HG03442 (cell line): ENCODE results near the gene UBE2J2.

Experiments
- ATAC-seq: cut with Tn5 transposase; IDR thresholded peaks from one replicate; pipeline ENCODE4 v1.9.1; 2021; ENCODE audit warnings: mild to moderate bottlenecking, moderate library complexity; ENCODE audit not compliant: unreplicated experiment

UBE2J2 gene

DNA sequence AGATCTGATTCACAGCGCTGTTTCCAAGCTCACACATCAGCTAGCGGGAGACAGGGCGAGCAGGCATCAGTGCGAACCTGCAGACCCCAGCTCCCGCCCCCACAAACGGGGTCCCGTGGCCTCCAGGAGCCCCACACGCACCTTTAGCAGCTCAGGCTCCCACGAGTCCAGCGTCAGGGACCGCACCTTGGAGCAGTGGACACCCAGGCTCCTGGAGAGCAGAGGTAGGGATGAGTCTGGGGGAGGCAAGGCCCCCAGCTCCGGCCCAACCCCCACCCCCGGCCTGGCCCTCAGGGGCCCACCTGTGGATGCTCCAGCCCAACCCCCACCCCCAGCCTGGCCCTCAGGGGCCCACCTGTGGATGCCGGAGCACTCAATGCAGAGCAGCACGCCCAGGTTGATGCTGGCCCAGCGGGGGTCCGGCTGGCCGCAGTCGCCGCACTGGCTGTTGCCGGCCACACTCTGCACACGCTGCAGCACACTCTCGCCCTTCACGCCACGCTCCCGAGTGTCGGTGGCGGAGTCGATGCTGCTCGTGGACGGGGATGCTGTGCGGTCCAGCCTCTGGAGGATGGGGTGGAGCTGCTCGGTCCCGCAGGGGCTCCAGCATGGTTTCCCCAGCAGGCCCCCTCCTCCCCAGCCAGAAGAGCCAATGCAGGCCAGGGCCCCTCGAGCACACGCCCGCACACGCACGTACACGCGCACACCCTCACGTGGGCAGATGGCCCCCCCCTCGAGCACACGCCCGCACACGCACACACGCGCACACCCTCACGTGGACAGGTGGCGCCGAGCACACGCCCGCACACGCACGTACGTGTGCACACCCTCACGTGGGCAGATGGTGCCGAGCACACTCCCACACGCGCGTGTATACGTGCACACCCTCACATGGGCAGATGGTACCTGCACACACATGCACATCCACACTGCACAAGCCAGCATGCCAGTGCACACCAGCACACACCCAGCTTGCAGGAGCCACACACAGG, 22.7 kb upstream of the UBE2J2 start:
- no peak for ATAC-seq

DNA sequence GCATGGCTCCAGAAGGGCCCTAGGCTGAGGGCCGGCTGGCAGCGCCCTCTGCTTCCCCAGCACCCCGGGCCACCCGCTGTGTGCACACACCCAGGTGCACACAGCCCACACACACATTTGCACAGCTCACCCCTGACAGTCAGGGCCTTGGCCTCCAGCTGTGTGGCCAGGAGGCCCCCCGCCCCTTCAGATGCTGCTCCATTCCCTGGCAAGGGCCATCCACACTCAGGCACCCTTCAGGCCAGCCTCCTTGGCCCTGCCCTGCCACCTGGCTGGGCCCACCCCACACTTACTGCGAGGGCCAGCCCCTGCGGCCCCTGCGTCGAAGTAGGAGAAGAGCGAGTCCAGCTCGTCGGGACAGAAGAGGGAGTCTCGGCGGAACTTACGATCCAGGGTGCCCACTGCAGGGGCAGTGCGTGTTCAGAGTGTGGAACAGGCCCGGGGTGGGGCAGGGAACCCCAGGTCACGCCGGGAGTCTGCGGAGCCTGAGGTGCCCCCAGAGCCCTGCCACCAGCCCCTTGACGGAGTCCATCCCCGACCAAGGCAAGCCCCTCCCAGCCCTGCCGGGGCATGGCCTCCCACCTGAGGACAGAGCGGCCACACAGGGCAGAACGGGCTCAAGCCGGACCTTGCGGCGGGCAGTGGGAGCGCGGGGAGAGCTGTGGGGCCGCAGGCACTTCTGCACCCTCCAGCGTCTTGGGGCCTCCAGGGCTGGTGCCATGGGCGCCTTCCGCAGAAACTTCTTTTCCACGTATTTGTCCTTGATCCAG, 21.7 kb upstream of the UBE2J2 start:
- no peak for ATAC-seq

DNA sequence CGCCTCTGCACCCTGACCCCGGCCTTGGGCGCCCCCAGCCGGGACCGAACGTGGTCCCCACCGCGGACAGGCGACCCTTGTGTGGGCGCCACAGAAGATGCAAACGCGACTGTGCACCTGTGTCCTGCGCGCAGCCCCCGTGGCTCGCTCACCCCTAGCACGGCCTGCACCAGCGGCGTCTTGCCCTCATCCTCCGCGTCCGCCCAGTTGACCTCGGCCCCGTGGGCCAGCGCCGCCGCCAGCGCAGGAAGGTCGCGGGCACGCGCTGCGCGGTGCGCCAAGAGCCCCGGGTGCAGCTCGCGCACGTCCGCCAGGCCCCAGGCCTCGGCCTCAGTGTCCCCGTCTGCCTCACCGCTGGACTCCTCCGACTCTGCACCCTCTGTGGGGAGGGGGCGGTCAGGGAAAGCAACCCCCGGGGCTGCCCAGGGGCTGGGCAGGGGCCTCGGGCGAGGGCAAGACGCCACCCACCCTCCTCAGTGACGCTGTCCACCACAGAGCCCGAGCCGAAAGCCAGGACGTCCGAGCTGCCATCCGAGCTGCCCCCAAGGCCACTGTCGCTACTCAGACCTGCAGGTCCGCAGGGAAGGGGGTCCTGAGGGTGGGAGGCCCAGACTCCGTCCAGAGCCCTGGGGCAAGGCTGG, 20.7 kb upstream of the UBE2J2 start:
- no peak for ATAC-seq

DNA sequence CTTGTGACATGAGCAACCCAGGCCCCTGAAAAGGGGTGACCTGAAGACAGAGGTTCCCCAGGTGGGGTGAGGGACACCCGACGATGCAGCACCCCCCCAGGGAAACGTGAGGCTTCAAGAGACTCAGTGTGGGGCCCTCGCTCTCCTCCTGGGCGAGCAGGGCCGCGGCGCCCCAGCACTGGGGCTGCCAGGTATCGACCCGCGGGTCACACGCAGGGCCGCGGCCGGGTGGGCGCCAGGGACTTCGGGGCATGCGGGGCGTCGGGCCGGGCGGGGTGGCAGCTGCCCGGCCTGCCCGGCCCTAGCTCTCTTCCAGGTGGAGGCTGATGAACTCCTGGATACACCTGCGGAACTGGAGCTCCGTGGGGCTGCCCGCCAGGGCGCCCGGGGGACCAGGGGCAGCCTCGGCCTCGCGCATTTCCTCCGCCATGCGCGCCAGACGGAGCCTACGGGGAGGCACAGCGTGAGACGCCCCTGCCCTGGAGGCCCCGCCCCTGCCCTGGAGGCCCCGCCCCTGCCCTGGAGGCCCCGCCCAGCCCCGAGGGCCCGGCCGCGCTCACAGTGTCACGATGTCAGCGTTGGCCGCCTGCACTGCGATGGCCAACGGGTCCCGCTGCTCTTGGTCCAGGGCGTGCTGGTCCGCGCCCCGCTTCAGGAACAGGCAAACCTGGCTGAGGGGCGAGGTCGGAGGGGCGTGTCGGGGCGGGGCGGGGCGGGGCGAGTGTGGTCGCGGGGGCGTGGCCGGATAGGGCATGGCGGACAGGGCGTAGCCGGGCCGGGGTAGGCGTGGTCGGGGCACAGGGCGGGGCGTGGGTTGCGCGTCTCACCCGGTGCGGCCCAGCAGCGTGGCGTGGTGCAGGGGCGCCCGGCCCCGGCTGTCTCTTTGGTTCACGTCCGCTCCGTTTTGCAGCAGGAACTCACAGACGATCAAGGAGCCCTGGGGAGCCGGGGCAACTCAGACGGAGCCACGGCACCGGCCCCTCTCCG, 19.9 kb upstream of the UBE2J2 start:
- no peak for ATAC-seq

DNA sequence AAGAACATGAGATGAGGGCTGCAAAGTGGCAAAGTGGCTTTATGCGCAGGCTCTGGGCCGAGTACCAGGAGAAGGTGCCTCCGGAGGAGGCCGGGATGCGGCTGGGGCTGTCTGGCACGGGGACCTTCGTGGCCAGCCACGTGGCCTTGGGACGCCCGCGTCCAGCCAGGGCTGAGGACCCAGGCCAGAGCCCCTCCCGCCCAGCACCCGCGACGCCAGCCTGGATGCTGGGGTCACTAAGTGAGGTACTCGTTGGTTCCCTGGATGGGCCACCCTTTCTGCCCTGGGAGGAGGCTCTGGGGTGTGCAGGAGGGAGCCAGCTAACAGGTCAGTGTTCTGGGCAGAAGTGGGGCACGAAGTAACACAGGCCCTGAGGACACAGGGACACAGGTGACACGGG, 19.2 kb upstream of the UBE2J2 start:
- ATAC-seq, result no peak

DNA sequence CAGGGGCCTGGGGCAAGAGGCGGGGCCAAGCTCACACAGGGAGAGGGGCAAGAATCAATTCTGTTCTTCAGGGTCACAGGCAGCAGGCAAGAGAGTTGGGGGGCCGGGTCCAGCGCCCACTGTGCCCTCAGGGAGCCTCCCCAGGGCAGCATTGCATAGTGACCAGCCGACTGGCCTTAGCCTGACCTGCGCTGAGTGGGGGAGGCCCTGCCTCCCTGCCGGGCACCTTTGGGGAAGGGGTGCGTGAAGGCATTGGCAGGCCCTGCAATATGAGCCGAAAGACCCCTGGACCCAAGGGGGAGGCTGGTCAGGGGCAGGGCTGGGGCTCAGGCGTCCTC, 18.8 kb upstream of the UBE2J2 start:
- no peak for ATAC-seq

DNA sequence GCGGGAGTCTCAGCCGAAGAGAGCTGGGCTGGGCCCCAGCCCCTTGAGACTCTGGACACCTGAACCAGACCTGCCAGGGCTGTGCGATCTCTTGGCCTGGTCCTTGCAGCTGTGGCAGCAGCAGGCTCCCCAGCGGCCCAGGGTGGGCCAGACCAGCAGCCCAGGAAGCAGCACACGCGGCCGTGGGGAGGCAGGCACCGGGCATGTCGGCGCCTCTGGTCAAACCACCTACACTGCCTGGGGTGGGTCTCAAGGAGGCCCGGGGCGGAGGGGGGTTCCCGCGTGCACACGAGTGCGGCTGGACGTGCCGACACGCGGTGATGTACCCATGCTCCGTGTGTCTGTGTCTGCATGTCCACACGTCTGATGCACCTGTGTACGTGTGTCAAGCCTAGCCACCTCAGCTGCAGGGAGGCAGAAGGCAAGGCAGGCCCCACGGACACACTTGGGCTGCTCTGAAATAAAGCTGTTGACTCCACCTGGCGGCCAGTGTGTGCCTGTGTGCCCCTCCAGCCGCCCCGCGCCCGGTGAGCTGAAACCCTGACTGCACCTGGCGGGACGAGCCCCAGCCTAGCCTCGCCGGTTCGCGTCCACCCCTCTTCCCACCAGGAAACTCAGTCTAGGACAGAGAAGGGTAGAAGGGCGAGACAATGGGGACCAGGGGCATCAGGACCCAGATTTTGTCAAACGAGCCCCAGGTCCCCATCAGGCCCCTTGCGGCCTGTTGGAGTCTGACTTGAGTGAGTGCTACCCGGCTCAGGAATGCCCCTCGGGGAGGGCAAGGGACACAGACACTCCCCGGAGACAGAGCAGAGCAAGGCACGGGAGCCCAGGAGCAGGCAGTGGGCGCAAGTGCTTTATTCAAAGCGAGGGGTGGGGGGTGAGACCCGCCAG, 18.1 kb upstream of the UBE2J2 start:
- ATAC-seq, result no peak

DNA sequence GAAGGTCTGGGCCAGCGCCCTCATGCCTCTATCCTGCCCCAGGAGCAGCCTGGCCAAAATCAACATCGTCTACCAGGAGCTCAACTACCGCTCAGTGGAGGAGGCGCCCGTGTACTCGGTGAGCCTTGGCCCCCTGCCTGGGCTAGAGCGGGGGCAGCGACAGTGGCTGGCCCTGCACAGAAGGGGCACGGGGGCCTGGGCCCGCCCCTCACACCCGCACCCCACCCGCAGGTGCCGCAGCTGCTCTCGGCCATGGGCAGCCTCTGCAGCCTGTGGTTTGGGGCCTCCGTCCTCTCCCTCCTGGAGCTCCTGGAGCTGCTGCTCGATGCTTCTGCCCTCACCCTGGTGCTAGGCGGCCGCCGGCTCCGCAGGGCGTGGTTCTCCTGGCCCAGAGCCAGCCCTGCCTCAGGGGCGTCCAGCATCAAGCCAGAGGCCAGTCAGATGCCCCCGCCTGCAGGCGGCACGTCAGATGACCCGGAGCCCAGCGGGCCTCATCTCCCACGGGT, 17.4 kb upstream of the UBE2J2 start:
- no peak for ATAC-seq

DNA sequence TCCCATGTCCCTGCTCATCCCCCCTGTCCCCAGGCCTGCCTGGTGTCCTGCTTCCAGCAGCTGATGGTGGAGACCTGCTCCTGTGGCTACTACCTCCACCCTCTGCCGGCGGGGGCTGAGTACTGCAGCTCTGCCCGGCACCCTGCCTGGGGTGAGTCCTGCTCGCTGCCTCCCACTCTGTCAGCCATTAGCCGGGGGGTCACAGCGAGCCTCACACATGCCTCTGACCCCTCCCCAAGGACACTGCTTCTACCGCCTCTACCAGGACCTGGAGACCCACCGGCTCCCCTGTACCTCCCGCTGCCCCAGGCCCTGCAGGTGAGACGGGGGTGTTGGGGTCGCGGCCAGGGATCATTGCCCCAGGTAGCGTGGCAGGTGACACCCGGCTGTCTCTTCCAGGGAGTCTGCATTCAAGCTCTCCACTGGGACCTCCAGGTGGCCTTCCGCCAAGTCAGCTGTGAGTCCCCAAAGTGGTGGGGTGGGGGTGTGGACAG, 16.6 kb upstream of the UBE2J2 start:
- ATAC-seq, result no peak

DNA sequence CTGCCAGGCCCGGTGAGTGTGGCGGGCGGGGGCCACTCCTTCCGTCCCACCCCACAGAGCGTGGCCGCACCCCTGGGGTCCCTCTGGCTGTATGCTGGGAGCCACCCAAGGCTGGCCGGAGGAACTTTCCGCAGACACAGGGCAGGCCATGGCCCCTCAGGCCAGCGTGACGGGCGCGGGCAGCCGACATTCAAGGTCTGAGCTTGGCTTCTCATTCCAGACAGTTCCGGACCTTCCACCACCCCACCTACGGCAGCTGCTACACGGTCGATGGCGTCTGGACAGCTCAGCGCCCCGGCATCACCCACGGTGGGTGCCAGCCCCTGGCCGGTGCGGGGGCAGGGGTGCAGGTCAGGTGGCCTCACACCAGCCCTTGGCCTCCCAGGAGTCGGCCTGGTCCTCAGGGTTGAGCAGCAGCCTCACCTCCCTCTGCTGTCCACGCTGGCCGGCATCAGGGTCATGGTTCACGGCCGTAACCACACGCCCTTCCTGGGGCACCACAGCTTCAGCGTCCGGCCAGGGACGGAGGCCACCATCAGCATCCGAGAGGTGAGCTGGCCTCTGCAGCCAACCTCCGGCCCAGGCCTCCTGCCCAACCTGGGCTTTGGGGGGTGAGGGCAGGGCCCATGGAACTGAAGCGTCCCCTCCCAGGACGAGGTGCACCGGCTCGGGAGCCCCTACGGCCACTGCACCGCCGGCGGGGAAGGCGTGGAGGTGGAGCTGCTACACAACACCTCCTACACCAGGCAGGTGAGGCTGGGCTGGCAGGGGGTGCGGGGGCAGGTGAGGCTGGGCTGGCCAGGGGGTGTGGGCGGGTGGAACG, 13.8 kb upstream of the UBE2J2 start:
- ATAC-seq, result no peak

DNA sequence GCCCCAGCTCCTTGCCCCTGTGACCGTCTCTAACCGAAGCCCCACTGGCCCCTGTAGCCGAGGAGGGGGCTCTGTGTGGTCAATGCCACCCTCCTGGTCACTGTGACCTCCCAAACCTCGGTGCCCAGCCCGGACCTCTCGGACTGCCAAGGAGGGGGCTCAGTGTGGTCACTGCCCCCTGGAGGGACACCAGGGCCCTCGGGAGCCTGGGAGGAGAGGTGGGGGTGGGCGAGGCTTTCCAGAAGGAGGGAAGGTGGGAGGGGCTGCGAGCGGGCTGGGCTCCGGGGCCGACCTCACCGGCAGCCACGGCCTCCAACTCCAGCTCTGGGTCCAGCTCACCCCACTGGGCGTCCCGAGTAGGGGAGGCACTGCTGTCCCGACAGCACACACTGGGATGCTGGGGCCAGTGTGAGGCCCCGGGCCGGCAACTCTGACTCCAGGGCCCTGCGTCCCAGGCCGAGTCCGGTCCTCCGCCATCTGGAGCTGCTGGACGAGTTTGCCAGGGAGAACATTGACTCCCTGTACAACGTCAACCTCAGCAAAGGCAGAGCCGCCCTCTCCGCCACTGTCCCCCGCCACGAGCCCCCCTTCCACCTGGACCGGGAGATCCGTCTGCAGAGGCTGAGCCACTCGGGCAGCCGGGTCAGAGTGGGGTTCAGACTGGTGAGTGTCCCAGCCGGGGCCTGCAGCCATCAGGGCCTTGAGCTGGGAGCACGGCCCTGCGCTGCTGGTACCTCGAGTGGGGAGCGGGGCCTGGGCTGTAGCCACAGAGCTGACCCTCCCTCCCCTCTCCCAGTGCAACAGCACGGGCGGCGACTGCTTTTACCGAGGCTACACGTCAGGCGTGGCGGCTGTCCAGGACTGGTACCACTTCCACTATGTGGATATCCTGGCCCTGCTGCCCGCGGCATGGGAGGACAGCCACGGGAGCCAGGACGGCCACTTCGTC, 12.9 kb upstream of the UBE2J2 start:
- no peak for ATAC-seq

DNA sequence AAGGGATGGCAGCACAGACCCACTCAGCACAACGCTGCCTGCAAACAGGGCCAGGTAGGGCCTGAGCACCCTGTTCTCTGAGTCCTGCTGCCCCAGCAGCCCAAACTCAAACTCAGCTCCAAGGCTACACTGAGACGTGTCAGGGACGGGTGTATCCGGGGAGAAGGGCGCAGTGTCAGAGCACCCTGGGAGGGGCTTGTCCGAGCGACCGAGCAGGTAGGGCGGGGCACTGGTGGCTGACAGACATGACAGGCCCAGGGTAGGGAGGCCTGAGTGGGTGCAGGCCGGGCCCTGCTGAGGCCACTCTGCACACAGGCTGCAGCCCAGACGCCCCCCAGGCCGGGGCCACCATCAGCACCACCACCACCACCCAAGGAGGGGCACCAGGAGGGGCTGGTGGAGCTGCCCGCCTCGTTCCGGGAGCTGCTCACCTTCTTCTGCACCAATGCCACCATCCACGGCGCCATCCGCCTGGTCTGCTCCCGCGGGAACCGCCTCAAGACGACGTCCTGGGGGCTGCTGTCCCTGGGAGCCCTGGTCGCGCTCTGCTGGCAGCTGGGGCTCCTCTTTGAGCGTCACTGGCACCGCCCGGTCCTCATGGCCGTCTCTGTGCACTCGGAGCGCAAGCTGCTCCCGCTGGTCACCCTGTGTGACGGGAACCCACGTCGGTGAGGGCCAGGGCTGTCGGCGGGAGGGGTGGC, 12.1 kb upstream of the UBE2J2 start:
- no peak for ATAC-seq

DNA sequence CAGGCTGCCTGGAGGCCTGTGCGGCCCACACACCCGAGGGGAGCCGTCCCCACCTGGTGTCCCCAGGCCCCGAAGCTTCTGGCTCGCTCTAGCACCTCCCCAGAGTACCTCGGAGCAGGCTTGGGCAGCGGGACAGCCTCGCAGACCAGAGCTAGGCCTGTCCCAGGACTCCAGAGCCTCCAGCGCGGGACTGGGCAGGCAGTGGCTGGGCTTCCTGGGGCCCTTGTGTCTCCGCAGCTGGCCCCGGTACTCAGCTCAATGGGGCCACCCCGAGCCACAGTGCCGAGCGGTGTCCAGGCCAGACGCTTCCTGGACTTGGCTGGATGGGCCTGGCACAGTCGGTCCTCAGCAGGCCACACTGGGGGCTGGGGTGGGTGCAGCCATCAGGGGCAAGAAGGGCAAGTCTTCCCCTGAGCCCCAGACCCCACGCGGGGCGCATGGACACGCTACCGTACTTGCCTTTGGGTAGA, 11.5 kb upstream of the UBE2J2 start:
- no peak for ATAC-seq

DNA sequence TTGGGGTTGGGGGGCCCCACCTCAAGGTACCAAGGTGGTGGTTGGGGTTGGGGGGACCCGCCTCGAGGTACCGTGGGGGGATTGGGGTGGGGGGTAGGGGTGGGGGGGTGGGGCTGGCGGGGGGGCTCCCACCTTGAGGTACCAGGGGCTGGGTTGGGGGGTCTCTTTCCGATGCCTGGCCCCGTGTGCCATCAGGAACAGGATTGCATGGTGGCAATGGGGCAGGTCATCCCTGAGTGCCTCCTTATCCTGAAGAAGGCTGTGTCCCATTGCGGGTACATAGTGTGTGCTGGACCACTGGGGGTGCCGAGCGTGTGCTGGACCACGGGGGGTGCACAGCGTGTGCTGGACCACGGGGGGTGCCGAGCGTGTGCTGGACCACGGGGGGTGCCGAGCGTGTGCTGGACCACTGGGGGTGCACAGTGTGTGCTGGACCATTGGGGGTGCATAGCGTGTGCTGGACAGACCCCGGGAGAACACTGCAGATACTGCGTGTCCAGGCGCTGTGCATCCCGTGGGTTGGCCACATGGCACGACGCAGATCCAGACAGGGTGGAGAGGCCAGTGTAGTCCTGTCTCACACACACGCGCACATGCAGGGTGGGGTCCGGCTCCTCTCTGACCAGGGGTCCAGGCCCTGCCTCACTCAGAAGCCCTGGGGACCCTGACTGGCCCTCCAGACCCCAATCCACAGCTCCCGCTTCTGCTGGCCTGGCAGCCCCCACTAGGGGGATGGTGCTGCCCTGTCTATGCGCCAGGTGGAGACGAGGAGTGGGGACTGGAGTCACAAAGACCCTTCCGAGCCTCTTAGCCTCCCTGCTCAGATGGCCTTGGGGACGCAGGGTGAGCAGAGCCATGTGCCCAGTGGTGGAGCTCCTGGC, 10.8 kb upstream of the UBE2J2 start:
- no peak for ATAC-seq

DNA sequence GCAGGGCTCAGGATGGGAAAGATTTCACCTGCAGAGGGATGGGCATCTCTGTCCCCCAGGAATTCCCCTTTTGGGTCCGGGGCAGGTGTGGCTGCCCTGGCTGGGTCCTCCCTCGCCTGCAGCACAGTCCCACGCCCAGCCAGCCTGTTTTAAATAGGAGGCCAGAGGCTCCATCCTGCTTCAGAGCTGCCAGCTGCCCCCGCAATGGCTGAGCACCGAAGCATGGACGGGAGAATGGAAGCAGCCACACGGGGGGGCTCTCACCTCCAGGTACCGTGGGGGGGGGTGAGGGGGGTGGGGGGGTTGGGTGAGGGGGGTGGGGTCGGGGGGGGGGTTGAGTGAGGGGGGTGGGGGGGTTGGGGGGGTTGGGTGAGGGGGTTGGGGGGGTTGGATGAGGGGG, 10.2 kb upstream of the UBE2J2 start:
- ATAC-seq, result no peak
